Smooth muscle cell (in vitro differentiated cells): Measurements from ENCODE around the gene DMBT1. TPM values are rescaled to one million over a fixed set of nuclear protein-coding genes. Genes with fewer than 3 reads are reported as not detected.

Source experiments
- DNase-seq: peaks from one replicate; lab custom pipeline; 2025; ENCODE audit not compliant: unreplicated experiment; lab: John Stamatoyannopoulos, UW
- H2AFZ ChIP-seq: fragments of 200-600 bp; sonication (generic); 2 replicates; pipeline ENCODE4 v1.6.0; 2016; ENCODE audit warnings: antibody characterized with exemption, low read depth, mild to moderate bottlenecking
- H3F3A ChIP-seq: fragments of 200-600 bp; sonication (generic); 2 replicates; pipeline ENCODE4 v1.6.0; 2017; ENCODE audit warnings: antibody characterized with exemption, low read depth
- H3K27ac ChIP-seq: fragments of 200-600 bp; sonication (generic); 2 replicates; pipeline ENCODE4 v1.5.1; 2016; ENCODE audit warnings: low read depth, mild to moderate bottlenecking
- H3K27me3 ChIP-seq: fragments of 200-600 bp; sonication (generic); 2 replicates; pipeline ENCODE4 v1.6.1; 2016; ENCODE audit warnings: low read depth, mild to moderate bottlenecking
- H3K36me3 ChIP-seq: fragments of 200-600 bp; sonication (generic); 2 replicates; pipeline ENCODE4 v1.5.1; 2016; ENCODE audit warnings: low read depth
- H3K4me1 ChIP-seq: fragments of 200-600 bp; sonication (generic); 2 replicates; pipeline ENCODE4 v1.5.1; 2016; ENCODE audit warnings: low read depth
- H3K4me2 ChIP-seq: fragments of 200-600 bp; sonication (generic); 2 replicates; pipeline ENCODE4 v1.6.0; 2016; ENCODE audit warnings: mild to moderate bottlenecking
- H3K4me3 ChIP-seq: fragments of 200-600 bp; sonication (generic); 2 replicates; pipeline ENCODE4 v1.5.1; 2016; ENCODE audit warnings: mild to moderate bottlenecking
- H3K79me2 ChIP-seq: fragments of 200-600 bp; sonication (generic); 2 replicates; pipeline ENCODE4 v1.6.0; 2016; ENCODE audit warnings: low read depth, mild to moderate bottlenecking
- H3K9ac ChIP-seq: fragments of 200-600 bp; sonication (generic); 2 replicates; pipeline ENCODE4 v1.6.0; 2016; ENCODE audit warnings: low read depth
- H3K9me3 ChIP-seq: fragments of 200-600 bp; sonication (generic); replicated peaks from 2 replicates; pipeline ENCODE4 v1.5.1; 2016; ENCODE audit warnings: low read depth
- H4K20me1 ChIP-seq: fragments of 200-600 bp; sonication (generic); 2 replicates; pipeline ENCODE4 v1.6.0; 2016; ENCODE audit warnings: low read depth
- whole genome bisulfite sequencing: methylation state at CpG from one replicate; pipeline ENCODE4 v1.1.7; 2016; ENCODE audit warnings: low lambda C conversion rate; 5-methylcytosine and 5-hydroxymethylcytosine counted together
- polyA plus RNA-seq: library from polyadenylated mRNA; unstranded; fragments of >200 nt; fragmentation: Nextera tagmentation; extraction: Ambion mirVana; gene quantifications from 2 replicates; pipeline ENCODE4 v1.2.1, GENCODE V29; 2016
- total RNA-seq: library from RNA; depleted of rRNA; stranded (reverse); fragments of >200 nt; gene quantifications from 2 replicates; pipeline ENCODE4 v1.2.3, GENCODE V29; 2014
- TF ChIP-seq, protein P1 (sequence below): fragments of 200-600 bp; sonication (generic); IDR thresholded peaks from 2 replicates; pipeline ENCODE4 v1.5.1; 2017; ENCODE audit warnings: borderline replicate concordance, mild to moderate bottlenecking, antibody characterized with exemption; ENCODE audit not compliant: insufficient read depth, poor library complexity, severe bottlenecking

Gene DMBT1
- total and polyA plus RNA-seq, 2 experiments from 2014 or later = not detected

GRCh38 chr10:122673269-122673668 lies 112.7 kb downstream of the DMBT1 start:
- WGBS = 85% methylated on average over 6 of the region's 6 CpGs
- Histone ChIP-seq H3K79me2 (no peaks in the 10 kb centered on the region), H3F3A (no peaks in the 10 kb centered on the region), H3K4me3 (no peak overlapping the region), H3K4me1 (no peaks in the 10 kb centered on the region), H3K36me3 (no peaks in the 10 kb centered on the region), H3K4me2 (no peak overlapping the region), H4K20me1 (no peaks in the 10 kb centered on the region), H3K9me3 (no peaks in the 10 kb centered on the region), H3K27me3 (peaks cover 3% of the 10 kb centered on the region), H2AFZ (no peak overlapping the region), H3K27ac (no peak overlapping the region), H3K9ac (no peak overlapping the region)
- DNase-seq = no peak
- TF ChIP-seq, protein P1, sequence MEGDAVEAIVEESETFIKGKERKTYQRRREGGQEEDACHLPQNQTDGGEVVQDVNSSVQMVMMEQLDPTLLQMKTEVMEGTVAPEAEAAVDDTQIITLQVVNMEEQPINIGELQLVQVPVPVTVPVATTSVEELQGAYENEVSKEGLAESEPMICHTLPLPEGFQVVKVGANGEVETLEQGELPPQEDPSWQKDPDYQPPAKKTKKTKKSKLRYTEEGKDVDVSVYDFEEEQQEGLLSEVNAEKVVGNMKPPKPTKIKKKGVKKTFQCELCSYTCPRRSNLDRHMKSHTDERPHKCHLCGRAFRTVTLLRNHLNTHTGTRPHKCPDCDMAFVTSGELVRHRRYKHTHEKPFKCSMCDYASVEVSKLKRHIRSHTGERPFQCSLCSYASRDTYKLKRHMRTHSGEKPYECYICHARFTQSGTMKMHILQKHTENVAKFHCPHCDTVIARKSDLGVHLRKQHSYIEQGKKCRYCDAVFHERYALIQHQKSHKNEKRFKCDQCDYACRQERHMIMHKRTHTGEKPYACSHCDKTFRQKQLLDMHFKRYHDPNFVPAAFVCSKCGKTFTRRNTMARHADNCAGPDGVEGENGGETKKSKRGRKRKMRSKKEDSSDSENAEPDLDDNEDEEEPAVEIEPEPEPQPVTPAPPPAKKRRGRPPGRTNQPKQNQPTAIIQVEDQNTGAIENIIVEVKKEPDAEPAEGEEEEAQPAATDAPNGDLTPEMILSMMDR = no peak

DNA sequence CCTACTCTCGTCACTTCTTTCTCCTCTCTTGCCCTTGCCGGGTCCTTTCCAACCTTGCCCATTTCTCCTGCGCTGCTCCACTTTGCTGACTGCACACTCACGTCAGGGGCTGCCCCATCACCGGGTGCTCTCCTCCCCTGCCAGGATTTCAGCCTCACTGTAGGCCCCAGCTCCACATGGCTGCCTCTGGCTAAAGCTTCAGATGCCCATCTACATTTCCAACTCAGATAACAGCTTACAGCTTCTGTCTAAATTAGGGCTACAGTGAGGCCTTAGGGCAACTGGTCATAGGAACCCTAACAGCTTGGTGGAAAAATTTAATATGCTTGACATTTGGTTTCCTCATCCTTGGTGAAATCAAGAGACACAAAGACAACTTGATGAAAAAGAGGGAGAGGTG lies 113.2 kb downstream of the DMBT1 start:
- H3K36me3 ChIP-seq = no peaks in the 10 kb centered on the region
- no peaks in the 10 kb centered on the region for H3F3A ChIP-seq
- no peaks in the 10 kb centered on the region for H3K9me3 ChIP-seq
- no peak overlapping the region for H2AFZ ChIP-seq
- H4K20me1 ChIP-seq = no peaks in the 10 kb centered on the region
- H3K4me3 ChIP-seq = no peak overlapping the region
- H3K79me2 ChIP-seq = no peaks in the 10 kb centered on the region
- no peak overlapping the region for H3K27ac ChIP-seq
- no peaks in the 10 kb centered on the region for H3K4me1 ChIP-seq
- peaks cover 3% of the 10 kb centered on the region for H3K27me3 ChIP-seq
- TF ChIP-seq, protein P1 = no peak
- 88% methylated on average over 5 of the region's 5 CpGs for WGBS
- no peak for DNase-seq
- H3K9ac ChIP-seq = no peak overlapping the region
- no peak overlapping the region for H3K4me2 ChIP-seq

- WGBS = 83% methylated on average over 8 of the region's 8 CpGs
- Histone ChIP-seq H3K27ac (no peak overlapping the region), H3K9me3 (no peaks in the 10 kb centered on the region), H3K9ac (no peak overlapping the region), H3K4me1 (no peaks in the 10 kb centered on the region), H3K79me2 (no peaks in the 10 kb centered on the region), H3K4me3 (no peak overlapping the region), H3F3A (no peaks in the 10 kb centered on the region), H2AFZ (no peak overlapping the region), H3K27me3 (peaks cover 3% of the 10 kb centered on the region), H4K20me1 (no peaks in the 10 kb centered on the region), H3K4me2 (no peak overlapping the region), H3K36me3 (no peaks in the 10 kb centered on the region)
- no peak for DNase-seq
- TF ChIP-seq, protein P1 = no peak
These were observed 114.2 kb downstream of the DMBT1 start for GRCh38 chr10:122674781-122675180.

DNA sequence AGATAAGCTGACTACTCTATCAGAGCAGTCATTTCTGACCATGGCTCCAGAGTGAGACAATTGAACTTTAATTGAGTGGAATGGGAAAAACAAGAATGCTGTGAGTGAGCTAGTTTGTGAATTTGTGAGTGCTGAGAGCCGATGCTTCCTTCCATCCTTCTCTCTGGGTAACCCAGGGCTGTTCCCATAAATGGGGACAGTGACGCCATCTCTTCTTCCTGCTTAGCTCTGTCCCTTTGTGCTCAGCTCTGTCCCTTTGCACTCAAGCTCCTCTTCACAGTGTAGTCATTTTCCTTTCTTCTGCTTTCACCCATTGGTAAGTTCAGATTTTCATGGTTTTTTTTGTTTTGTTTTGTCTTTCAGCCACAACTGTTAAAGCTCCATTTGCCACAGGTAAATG lies 114.7 kb downstream of the DMBT1 start:
- 85% methylated on average over 2 of the region's 2 CpGs for WGBS

More for the DNA sequence above, 114.7 kb downstream of the DMBT1 start:
- no peak overlapping the region for H3K4me3 ChIP-seq
- H3K9ac ChIP-seq = no peak overlapping the region
- no peaks in the 10 kb centered on the region for H3K79me2 ChIP-seq
- H3K4me2 ChIP-seq = no peak overlapping the region
- TF ChIP-seq, protein P1 = no peak
- no peak for DNase-seq
- no peak overlapping the region for H2AFZ ChIP-seq
- no peaks in the 10 kb centered on the region for H3F3A ChIP-seq
- no peaks in the 10 kb centered on the region for H3K36me3 ChIP-seq
- no peaks in the 10 kb centered on the region for H3K9me3 ChIP-seq
- H3K27ac ChIP-seq = no peak overlapping the region
- H3K27me3 ChIP-seq = peaks cover 3% of the 10 kb centered on the region
- H4K20me1 ChIP-seq = no peaks in the 10 kb centered on the region
- no peaks in the 10 kb centered on the region for H3K4me1 ChIP-seq
